8988T (cell line): ENCODE measurements around the gene FLRT2.

Source experiments
- DNase-seq: peaks from one replicate; pipeline ENCODE4 v3.0.0; 2011

FLRT2 gene

GRCh38 chr14:85566603-85567002 lies 36.7 kb downstream of the FLRT2 start:
- DNase-seq: no peak

GRCh38 chr14:85572011-85572410 lies 42.1 kb downstream of the FLRT2 start:
- DNase-seq: no peak

GRCh38 chr14:85572845-85573244 lies 42.9 kb downstream of the FLRT2 start:
- DNase-seq: no peak

GRCh38 chr14:85573406-85573805 lies 43.5 kb downstream of the FLRT2 start:
- DNase-seq: no peak

GRCh38 chr14:85574853-85575616 lies 45.1 kb downstream of the FLRT2 start:
- DNase-seq: no peak

- no peak for DNase-seq
Observed at GRCh38 chr14:85575617-85575898, 45.6 kb downstream of the FLRT2 start.

GRCh38 chr14:85576218-85576617 lies 46.3 kb downstream of the FLRT2 start:
- no peak for DNase-seq

- DNase-seq: no peak
Observed at GRCh38 chr14:85576848-85577542, 47.1 kb downstream of the FLRT2 start.

GRCh38 chr14:85577543-85578114 lies 47.7 kb downstream of the FLRT2 start:
- no peak for DNase-seq

- DNase-seq: no peak
Observed at GRCh38 chr14:85578357-85578756, 48.4 kb downstream of the FLRT2 start.

- DNase-seq: no peak
Observed at GRCh38 chr14:85578930-85579329, 49.0 kb downstream of the FLRT2 start.

GRCh38 chr14:85579942-85580341 lies 50.0 kb downstream of the FLRT2 start:
- DNase-seq: no peak

- no peak for DNase-seq
Observed at GRCh38 chr14:85580536-85581140, 50.7 kb downstream of the FLRT2 start.

GRCh38 chr14:85581691-85582090 lies 51.7 kb downstream of the FLRT2 start:
- no peak for DNase-seq

GRCh38 chr14:85583380-85583779 lies 53.4 kb downstream of the FLRT2 start:
- no peak for DNase-seq

GRCh38 chr14:85584481-85584880 lies 54.5 kb downstream of the FLRT2 start:
- no peak for DNase-seq

- no peak for DNase-seq
Observed at GRCh38 chr14:85587151-85587711, 57.3 kb downstream of the FLRT2 start.

- DNase-seq: no peak
Observed at GRCh38 chr14:85590784-85591183, 60.8 kb downstream of the FLRT2 start.

GRCh38 chr14:85594217-85594616 lies 64.3 kb downstream of the FLRT2 start:
- no peak for DNase-seq

- no peak for DNase-seq
Observed at GRCh38 chr14:85595981-85596380, 66.0 kb downstream of the FLRT2 start.

GRCh38 chr14:85596562-85596961 lies 66.6 kb downstream of the FLRT2 start:
- DNase-seq: no peak

- DNase-seq: no peak
Observed at GRCh38 chr14:85597701-85598100, 67.8 kb downstream of the FLRT2 start.

GRCh38 chr14:85599939-85600338 lies 70.0 kb downstream of the FLRT2 start:
- DNase-seq: no peak

GRCh38 chr14:85601246-85601645 lies 71.3 kb downstream of the FLRT2 start:
- no peak for DNase-seq
